ENCODE measurements around the gene SIGLEC11. TPM values are rescaled to one million over a fixed set of nuclear protein-coding genes. Genes with fewer than 3 reads are reported as not detected.
A peak's percentile ranks its signal among the peaks of the same experiment; 100 is the strongest.

SIGLEC11 gene
- total RNA-seq, 4 donors from 2014 or later: 0.38 TPM; not detected in 3

DNA sequence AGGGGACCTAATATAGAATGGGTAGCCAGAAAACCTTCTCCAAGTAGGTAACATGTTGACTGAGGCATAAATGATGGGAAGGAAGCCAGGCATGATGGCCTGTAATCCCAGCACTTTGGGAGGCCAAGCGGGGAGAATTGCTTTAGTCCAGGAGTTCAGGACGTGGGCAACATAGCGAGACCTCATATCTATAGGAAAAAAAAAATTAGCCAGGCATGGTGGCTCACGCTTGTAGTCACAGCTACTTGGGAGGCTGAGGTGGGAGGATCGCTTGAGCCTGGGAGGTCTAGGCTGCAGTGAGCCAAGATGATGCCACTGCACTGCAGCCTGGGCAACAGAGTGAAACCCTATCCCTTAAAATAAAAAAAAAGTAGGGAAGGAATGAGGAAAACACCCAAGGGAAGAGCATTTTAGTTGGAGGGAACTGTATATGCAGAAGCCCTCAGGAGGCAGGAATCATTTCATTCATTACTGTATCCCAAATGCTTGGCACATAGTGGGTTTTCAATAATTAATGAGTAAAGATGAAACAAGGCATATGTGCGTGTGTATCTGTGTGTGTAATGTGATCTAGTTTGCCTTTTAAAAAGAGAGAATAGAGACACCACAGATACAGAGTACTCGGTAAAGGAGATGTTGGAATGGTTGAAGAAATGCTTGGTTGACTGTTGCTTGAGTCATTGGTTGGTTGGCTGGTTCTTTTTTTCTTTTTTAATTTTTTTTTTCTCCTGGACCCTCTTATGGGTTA, 29.5 kb downstream of the SIGLEC11 start:
- WGBS, 2 donors: 92 to 93% methylated on average over 7 of the region's 7 CpGs
- DNase-seq: no peak
- H3K36me3 ChIP-seq: peaks cover 0 to 32% (median 0%) of the 10 kb centered on the region in 3 donors
- intact Hi-C loops (cut with DNase I): no loop called here
- peaks cover 10 to 35% (median 15%) of the 10 kb centered on the region in 3 donors for H3K4me1 ChIP-seq
- TF ChIP-seq, protein P1, sequence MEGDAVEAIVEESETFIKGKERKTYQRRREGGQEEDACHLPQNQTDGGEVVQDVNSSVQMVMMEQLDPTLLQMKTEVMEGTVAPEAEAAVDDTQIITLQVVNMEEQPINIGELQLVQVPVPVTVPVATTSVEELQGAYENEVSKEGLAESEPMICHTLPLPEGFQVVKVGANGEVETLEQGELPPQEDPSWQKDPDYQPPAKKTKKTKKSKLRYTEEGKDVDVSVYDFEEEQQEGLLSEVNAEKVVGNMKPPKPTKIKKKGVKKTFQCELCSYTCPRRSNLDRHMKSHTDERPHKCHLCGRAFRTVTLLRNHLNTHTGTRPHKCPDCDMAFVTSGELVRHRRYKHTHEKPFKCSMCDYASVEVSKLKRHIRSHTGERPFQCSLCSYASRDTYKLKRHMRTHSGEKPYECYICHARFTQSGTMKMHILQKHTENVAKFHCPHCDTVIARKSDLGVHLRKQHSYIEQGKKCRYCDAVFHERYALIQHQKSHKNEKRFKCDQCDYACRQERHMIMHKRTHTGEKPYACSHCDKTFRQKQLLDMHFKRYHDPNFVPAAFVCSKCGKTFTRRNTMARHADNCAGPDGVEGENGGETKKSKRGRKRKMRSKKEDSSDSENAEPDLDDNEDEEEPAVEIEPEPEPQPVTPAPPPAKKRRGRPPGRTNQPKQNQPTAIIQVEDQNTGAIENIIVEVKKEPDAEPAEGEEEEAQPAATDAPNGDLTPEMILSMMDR (IDR thresholded peaks at IDR 0.05): no peak
- no peak for TF ChIP-seq POLR2A (IDR thresholded peaks at IDR 0.05)
- H3K4me3 ChIP-seq: no peak overlapping the region
- no peak overlapping the region for H3K27ac ChIP-seq
- H3K27me3 ChIP-seq: no peaks in the 10 kb centered on the region
- no peaks in the 10 kb centered on the region for H3K9me3 ChIP-seq

DNA sequence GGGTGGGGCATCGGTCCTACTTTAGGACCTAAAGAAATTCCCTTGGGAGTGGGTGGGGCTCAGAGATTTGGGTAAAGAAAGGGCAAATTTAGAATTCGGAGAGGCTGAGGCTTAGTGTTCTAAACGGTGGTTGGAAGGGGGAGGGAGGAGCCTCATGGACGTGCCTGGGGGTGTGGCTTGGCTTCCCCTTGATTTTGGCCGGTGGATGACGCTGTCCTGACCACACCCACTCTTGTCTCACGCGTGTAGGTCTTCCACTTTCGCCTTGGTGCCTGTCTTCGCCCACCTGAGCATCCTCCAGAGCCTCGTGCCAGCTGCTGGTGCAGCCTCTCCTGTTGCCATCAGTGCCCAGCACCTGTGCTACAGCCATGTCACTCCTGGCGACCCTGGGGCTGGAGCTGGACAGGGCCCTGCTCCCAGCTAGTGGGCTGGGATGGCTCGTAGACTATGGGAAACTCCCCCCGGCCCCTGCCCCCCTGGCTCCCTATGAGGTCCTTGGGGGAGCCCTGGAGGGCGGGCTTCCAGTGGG, 30.4 kb downstream of the SIGLEC11 start:
- TF ChIP-seq, protein P1 (IDR thresholded peaks at IDR 0.05): no peak
- no peak for TF ChIP-seq POLR2A (IDR thresholded peaks at IDR 0.05)
- H3K27ac ChIP-seq: peak overlapping the region; percentile 93 to 96 (median 94)
- H3K9me3 ChIP-seq: no peaks in the 10 kb centered on the region
- H3K4me3 ChIP-seq: peak overlapping the region in 2 of 4 donors; percentile 78 to 87
- no peaks in the 10 kb centered on the region for H3K27me3 ChIP-seq
- peaks cover 0 to 41% (median 4%) of the 10 kb centered on the region in 3 donors for H3K36me3 ChIP-seq
- 41 to 50% methylated on average over 8 to 11 of the region's 15 CpGs for whole genome bisulfite sequencing, 2 donors
- intact Hi-C loops (cut with DNase I): no loop called here
- peaks cover 10 to 35% (median 15%) of the 10 kb centered on the region in 3 donors for H3K4me1 ChIP-seq
- no peak for DNase-seq

DNA sequence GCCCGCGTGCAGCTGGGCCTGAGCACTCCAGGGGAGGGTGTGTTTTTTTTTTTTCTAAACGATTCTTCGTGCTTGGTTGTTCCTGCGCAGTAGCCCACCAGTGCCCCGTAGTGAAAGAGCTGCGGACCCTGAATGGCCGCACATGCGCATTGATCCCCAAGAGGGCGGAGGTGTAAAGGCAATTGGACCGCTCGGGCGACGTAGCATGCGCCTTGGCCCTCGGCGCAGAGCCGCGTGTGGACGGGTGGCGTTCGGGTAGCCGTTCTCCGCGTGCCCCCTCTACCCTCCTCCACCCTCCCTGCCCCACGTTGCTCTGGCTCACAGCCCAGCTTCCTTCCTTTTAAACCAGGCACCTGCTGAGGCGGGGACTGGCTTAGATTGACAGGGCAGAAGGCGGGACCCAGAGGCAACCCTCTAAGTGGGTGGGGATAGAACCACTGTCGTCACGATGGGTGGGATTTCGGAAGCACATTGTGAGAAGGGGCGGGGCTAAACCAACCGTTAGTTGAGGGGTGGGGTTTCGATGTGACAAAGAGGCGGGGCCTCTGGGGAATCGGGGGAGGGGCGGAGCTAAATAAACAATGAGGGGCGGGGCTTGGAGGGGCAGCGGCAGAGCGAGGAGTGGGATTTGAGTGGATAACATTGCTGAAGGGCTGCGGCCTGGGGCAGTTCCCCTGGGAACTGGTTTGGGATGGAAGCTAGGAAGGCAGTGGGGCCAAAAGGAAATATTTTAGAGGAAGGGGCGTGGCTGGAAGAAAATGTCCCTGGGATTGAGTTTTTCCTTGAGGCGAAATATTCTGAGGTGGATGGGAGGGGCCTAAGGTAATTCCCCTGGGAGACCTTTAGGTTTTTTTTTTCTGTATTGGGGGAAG, 31.1 kb downstream of the SIGLEC11 start:
- peaks cover 0 to 48% (median 5%) of the 10 kb centered on the region in 3 donors for H3K36me3 ChIP-seq
- intact Hi-C loops (cut with DNase I): no loop called here
- WGBS, 2 donors: 7 to 11% methylated on average over 16 to 17 of the region's 43 CpGs
- H3K4me3 ChIP-seq: peak overlapping the region; percentile 78 to 96 (median 90)
- H3K4me1 ChIP-seq: peaks cover 10 to 37% (median 15%) of the 10 kb centered on the region in 3 donors
- peak; percentile 81 for DNase-seq
- H3K27ac ChIP-seq: peak overlapping the region; percentile 93 to 96 (median 94)
- TF ChIP-seq POLR2A (IDR thresholded peaks at IDR 0.05): peak in 2 of 4 donors; percentile 57 to 65
- TF ChIP-seq, protein P1 (IDR thresholded peaks at IDR 0.05): peak in 2 of 6 experiments; percentile 23 to 32
- no peaks in the 10 kb centered on the region for H3K27me3 ChIP-seq
- no peaks in the 10 kb centered on the region for H3K9me3 ChIP-seq

DNA sequence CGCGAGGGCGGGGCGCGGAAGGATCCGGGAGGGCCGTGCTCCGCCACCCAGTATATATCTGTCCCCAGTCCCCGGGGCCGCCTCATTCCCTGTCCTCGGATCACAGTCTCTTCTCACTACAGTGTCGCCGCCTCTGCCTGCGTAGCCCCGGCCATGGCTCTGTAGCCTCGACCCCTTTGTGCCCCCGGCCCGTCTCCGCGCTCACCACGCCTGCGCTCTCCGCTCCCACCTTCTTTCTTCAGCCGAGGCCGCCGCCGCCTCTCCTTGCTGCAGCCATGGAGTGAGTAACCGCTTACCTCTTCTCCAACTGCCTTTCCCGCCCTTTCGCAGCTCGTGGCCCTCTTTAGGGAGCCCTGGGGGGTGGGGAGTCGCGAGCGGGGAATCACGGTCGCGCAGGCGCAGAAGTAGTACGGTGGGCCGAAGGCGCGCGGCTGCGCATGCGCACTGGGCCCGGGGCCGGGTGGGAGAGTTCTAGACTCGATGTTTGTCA, 31.8 kb downstream of the SIGLEC11 start, which contains the start of the genes ATF5 and NUP62:
Gene ATF5, plus strand, starts transcription at position 85 of the 490 bp plus-strand sequence. CDS start 1,646 bp downstream, outside the sequence.
Gene NUP62, minus strand, starts transcription at position 384 of the 490 bp plus-strand sequence. CDS start 19,697 bp downstream, outside the sequence.
- Histone ChIP-seq H3K4me1 (peaks cover 10 to 44% (median 15%) of the 10 kb centered on the region in 3 donors), H3K27me3 (no peaks in the 10 kb centered on the region), H3K9me3 (no peaks in the 10 kb centered on the region), H3K27ac (peak within 1 kb of the TSS; percentile 93 to 96 (median 94)), H3K4me3 (peak within 1 kb of the TSS; percentile 78 to 96 (median 90)), H3K36me3 (peaks cover 0 to 55% (median 7%) of the 10 kb centered on the region in 3 donors)
- TF ChIP-seq POLR2A (IDR thresholded peaks at IDR 0.05): no peak
- TF ChIP-seq, protein P1 (IDR thresholded peaks at IDR 0.05): no peak
- DNase-seq: no peak
- intact Hi-C loops (cut with DNase I): no loop called here
- 0% methylated on average over 22 to 26 of the region's 48 CpGs for WGBS, 2 donors
